SK-N-MC (cell line): ENCODE results near the gene RIMS3.

Experiments used
- EZH2 ChIP-seq: fragments of 200-600 bp; sonication (generic); IDR thresholded peaks from one replicate; pipeline ENCODE4 v1.6.1; 2017; ENCODE audit warnings: antibody characterized with exemption
- POLR2AphosphoS5 ChIP-seq: IDR thresholded peaks from 2 replicates; pipeline ENCODE4 v1.6.1; 2012; ENCODE audit warnings: mild to moderate bottlenecking, low read depth, low read length, borderline replicate concordance

- no peak for TF ChIP-seq EZH2
- no peak for TF ChIP-seq POLR2AphosphoS5
Observed at GRCh38 chr1:40606978-40607377, 58.5 kb downstream of the RIMS3 start.
